ENCODE results near the gene GPRIN1.
"Not testable (repeated sequence)": the region's sequence is repeated elsewhere in the genome, so short reads cannot be mapped to it uniquely, and the experiment has no call there.

GPRIN1 gene

GRCh38 chr5:176597417-176598389 is 12.3 kb downstream of the GPRIN1 start:
- no peak for DNase-seq (ENCODE audit: low read depth)

DNA sequence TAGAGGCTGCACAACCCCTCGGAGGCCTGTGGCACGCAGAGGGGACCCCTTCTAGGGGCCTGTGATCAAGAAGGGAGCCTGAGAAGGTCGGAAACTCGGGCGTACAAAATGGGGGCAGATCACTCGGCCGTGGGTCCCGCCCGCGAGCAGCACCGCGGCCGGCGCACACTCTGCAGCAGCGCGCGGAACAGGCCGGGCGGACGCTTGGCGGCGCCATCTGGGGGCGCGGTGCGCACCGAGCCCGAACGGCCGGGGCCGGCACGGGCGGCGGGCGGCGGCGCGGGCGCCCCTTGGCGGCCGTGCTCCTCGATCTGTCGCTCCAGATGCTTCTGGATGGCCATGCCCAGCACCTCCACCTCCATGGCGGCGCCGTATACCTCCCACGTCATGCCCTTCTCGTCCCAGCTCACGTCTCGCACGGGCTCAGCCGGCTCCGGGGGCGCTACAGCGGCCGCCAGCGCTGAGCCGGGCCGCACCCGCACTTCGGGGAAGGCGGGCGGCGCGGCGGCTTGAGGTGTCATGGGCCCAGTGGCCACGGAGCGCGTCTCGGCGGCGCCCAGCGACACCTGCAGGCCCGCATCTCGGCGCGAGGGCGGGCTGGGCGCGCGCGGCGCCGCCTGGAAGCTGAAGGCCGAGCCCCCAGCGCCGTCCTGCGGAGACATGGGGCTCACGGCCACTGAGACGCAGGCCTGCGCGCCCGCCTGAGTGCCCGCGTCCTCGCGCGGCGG is 13.1 kb downstream of the GPRIN1 start:
- DNase-seq (ENCODE audit: low read depth), result no peak

- DNase-seq (ENCODE audit: low read depth), result no peak
Observed at GRCh38 chr5:176596069-176596644, 13.8 kb downstream of the GPRIN1 start.

- no peak for DNase-seq (ENCODE audit: low read depth)
Observed at GRCh38 chr5:176595386-176595943, 14.5 kb downstream of the GPRIN1 start.

- DNase-seq (ENCODE audit: low read depth), result no peak
Observed at GRCh38 chr5:176594554-176594953, 15.4 kb downstream of the GPRIN1 start.

DNA sequence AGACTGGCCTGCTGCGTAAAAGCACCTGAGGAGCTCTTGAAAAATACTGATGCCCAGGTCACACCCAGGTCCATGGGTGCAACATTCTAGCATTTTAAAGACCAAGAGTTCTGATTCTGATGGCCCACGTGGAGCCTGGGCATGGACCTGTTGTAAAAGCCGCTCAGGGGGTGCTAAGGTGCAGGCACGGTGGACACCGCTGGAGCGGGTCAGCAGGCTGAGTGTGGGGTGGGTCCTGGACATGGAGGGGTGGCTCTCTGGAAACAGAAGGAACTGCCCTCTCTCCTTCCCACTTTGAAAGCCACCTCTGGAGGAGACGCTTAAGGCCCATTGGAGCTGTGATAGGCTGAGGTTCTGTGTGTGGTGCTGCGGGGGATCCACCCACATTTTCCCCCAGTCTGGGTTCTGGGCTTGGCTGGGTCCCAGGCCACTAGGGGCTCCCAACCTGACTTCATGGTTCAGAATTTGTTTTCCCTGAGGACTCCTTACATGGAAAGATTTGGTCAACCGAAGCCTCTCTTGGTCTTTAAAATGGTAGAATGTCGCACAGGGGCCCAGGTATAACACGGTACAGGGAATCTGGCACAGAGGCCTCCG is 16.6 kb downstream of the GPRIN1 start:
- no peak for DNase-seq (ENCODE audit: low read depth)

- no peak for DNase-seq (ENCODE audit: low read depth)
Observed at GRCh38 chr5:176592573-176592972, 17.4 kb downstream of the GPRIN1 start.

GRCh38 chr5:176591667-176592066 is 18.3 kb downstream of the GPRIN1 start:
- not testable (repeated sequence) for DNase-seq (ENCODE audit: low read depth)

DNA sequence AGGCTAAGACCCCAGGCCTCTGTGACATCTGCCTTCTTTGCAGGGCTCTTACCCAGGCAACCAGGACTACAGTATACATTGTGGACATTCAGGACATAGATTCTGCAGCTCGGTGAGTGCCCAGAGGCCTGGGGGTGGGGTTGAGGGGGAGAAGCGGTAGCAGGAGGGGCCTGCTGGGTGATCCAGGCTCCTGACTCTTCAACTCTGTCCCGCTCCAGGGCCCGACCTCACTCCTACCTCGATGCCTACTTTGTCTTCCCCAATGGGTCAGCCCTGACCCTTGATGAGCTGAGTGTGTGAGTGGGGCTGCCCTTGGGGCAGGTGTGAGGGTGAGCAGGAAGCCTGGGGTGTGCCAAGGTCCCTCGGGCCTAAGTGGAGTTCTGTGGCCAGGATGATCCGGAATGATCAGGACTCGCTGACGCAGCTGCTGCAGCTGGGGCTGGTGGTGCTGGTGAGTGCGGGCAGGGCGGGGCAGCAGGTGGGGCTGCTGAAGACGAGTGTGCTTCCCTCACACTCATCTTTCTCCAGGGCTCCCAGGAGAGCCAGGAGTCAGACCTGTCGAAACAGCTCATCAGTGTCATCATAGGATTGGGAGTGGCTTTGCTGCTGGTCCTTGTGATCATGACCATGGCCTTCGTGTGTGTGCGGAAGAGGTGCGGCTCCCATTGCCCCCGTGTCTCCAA is 19.8 kb downstream of the GPRIN1 start:
- DNase-seq (ENCODE audit: low read depth), result no peak

- DNase-seq (ENCODE audit: low read depth), result no peak
Observed at GRCh38 chr5:176589039-176589769, 20.8 kb downstream of the GPRIN1 start.

GRCh38 chr5:176588297-176588696 is 21.7 kb downstream of the GPRIN1 start:
- DNase-seq (ENCODE audit: low read depth), result no peak

GRCh38 chr5:176587398-176587797 is 22.6 kb downstream of the GPRIN1 start:
- DNase-seq (ENCODE audit: low read depth), result no peak

GRCh38 chr5:176583076-176583475 is 26.9 kb downstream of the GPRIN1 start:
- no peak for DNase-seq (ENCODE audit: low read depth)

DNA sequence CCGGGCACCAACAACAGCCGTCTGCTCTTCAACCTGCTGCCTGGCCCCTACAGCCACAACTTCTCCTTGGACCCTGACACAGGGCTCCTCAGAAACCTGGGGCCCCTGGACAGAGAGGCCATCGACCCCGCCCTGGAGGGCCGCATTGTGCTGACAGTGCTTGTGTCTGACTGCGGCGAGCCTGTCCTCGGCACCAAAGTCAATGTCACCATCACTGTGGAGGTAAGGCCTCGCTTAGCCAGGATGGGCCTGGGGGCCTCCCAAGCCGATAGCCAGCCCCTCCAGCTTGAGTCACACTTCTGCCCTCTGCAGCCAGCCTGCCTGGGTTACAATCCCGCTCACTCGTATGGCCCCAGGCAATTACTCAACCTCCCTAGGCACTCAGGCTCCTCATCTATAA is 28.6 kb downstream of the GPRIN1 start:
- no peak for DNase-seq (ENCODE audit: low read depth)

DNA sequence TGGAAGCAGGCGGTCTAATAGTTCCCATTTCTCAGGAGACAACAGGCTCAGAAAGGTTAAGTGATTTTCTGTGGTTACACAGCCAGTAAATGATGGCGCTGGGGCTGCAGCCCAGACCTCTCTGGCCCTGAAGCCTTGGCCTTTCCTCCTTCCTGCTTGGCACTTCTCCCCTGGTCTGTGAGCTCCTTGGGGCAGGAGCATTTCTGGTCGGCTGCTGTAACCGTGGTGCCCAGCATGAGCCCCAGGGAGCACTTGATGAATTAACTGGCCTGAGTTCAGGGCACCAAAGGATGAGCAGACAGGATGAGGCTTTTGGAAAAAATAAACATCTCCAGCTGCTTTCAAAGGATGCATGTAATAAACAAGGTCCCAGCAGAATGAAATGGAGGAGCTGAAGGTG is 30.6 kb downstream of the GPRIN1 start:
- no peak for DNase-seq (ENCODE audit: low read depth)

- DNase-seq (ENCODE audit: low read depth), result no peak
Observed at GRCh38 chr5:176578391-176578808, 31.6 kb downstream of the GPRIN1 start.

DNA sequence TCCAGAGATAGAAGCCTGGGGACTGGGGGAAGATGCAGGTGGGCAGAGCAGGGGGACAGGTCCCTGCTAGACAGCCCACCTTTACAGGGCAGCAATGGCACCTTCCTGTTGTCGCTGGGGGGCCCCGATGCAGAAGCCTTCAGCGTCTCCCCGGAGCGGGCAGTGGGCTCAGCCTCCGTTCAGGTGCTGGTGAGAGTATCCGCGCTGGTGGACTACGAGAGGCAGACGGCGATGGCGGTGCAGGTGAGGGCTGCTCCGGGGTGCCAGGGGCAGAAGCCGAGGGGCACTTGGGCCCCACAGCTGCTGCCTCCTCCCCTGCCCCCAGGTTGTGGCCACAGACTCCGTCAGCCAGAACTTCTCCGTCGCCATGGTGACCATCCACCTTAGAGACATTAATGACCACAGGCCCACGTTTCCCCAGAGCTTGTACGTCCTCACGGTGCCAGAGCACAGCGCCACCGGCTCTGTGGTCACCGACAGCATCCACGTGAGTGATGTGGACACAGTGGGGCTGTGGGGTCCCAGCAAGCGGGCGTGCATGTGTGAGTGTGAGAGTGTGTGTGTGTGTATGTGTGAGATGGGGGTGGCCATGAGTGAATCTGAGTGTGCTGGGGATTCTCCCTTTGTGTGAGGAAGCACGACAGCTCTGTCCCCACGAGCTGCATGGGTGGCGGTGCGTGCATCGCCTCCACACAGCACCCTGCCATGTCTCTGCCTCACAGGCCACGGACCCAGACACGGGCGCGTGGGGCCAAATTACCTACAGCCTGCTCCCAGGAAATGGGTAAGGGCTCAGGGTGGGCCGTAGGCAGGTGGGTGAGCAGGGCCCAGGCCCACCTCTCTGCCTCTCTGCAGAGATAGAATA is 32.4 kb downstream of the GPRIN1 start:
- DNase-seq (ENCODE audit: low read depth), result no peak

DNA sequence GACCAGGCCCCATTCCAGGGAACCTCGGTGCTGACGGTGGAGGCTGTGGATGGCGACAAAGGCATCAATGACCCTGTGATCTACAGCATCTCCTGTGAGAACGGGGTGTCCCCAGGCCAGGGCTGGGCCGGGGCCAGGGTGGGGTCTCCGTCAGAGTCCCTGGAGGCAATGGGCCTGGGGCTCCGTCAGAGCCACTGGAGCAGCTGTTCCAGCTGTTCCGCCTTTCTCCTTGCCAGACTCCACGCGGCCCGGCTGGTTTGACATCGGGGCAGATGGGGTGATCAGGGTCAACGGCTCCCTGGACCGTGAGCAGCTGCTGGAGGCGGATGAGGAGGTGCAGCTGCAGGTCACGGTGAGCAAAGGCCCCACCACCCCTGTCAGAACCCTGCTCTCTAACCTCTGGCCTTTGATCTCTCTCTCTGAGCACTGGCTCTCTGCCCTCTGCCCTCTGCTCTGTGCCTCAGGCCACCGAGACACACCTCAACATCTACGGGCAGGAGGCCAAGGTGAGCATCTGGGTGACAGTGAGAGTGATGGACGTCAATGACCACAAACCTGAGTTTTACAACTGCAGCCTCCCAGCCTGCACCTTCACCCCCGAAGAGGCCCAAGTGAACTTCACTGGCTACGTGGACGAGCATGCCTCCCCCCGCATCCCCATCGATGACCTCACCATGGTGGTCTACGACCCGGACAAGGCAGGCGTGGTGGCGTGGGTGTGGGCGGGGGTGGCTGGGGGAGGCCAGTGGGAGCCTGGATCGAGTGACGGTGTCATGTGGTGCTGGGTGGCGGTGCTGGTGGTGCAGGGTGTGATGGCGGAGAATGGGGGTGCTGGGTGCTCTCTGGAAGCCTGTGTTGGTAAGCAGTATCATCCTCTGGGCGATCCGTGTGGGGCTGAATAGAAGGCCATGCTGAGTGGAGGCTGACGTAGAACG is 34.2 kb downstream of the GPRIN1 start:
- DNase-seq (ENCODE audit: low read depth), result no peak

DNA sequence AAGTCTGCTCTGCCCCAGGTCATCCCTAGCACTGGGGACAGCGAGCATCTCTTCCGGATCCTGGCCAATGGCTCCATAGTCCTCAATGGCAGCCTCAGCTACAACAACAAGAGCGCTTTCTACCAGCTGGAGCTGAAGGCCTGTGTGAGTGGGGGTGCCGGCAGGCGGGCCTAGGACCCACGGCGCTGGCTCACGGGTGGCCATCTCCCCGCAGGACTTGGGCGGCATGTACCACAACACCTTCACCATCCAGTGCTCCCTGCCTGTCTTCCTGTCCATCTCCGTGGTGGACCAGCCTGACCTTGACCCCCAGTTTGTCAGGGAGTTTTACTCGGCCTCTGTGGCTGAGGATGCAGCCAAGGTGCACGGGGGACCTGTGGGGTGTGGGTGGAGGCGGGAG is 34.9 kb downstream of the GPRIN1 start:
- no peak for DNase-seq (ENCODE audit: low read depth)
